A549 (cell line): ENCODE data around the gene RRP8.

ENCODE experiments used
- CTCF ChIP-seq: fragments of >200 bp; sonication (Bioruptor Twin); formaldehyde crosslinking; IDR thresholded peaks from 3 replicates; pipeline ENCODE4 v1.5.1; 2016
- HOXA7 ChIP-seq: fragments of 250-450 bp; sonication (Bioruptor Pico); IDR thresholded peaks from 2 replicates; pipeline ENCODE4 v1.5.0; 2020; ENCODE audit warnings: mild to moderate bottlenecking, moderate library complexity
- POLR2A ChIP-seq: IDR thresholded peaks from 2 replicates; pipeline ENCODE4 v1.6.1; 2012; ENCODE audit warnings: mild to moderate bottlenecking, low read length
- RARB ChIP-seq: fragments of 250-450 bp; sonication (Bioruptor Pico); IDR thresholded peaks from 2 replicates; pipeline ENCODE4 v1.8.0; 2021; ENCODE audit warnings: mild to moderate bottlenecking, moderate library complexity
- TF ChIP-seq, protein P1 (sequence below): fragments of 450-650 bp; IDR thresholded peaks from 2 replicates; pipeline ENCODE4 v1.6.1; 2014; ENCODE audit warnings: antibody characterized with exemption

DNA sequence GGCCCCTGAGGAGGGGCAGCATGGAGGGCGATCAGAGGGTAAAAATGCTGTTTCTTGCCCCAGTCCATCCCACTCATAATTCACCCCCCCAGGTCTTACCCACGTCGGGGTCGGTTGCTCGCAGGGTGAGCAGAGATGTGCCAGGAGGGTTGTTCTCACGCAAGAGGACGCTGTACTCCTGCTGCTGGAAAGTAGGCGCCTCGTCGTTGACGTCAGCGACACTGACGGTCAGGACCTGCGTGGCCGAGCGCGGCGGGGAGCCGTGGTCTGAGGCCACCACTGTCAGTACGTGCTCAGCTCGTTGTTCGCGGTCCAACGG lies 26.1 kb upstream of the RRP8 start:
- TF ChIP-seq CTCF (no peak), HOXA7 (CRISPR knock-in tag) (no peak), POLR2A (no peak), RARB (no peak)
- TF ChIP-seq, protein P1, sequence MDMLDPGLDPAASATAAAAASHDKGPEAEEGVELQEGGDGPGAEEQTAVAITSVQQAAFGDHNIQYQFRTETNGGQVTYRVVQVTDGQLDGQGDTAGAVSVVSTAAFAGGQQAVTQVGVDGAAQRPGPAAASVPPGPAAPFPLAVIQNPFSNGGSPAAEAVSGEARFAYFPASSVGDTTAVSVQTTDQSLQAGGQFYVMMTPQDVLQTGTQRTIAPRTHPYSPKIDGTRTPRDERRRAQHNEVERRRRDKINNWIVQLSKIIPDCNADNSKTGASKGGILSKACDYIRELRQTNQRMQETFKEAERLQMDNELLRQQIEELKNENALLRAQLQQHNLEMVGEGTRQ = no peak
